ENCODE results near the gene BLOC1S4. TPM values are rescaled to one million over a fixed set of nuclear protein-coding genes. Genes with fewer than 3 reads are reported as not detected.

Gene BLOC1S4
- total RNA-seq, 2 donors from 2014 or later = 14.4 to 16.4 TPM

DNA sequence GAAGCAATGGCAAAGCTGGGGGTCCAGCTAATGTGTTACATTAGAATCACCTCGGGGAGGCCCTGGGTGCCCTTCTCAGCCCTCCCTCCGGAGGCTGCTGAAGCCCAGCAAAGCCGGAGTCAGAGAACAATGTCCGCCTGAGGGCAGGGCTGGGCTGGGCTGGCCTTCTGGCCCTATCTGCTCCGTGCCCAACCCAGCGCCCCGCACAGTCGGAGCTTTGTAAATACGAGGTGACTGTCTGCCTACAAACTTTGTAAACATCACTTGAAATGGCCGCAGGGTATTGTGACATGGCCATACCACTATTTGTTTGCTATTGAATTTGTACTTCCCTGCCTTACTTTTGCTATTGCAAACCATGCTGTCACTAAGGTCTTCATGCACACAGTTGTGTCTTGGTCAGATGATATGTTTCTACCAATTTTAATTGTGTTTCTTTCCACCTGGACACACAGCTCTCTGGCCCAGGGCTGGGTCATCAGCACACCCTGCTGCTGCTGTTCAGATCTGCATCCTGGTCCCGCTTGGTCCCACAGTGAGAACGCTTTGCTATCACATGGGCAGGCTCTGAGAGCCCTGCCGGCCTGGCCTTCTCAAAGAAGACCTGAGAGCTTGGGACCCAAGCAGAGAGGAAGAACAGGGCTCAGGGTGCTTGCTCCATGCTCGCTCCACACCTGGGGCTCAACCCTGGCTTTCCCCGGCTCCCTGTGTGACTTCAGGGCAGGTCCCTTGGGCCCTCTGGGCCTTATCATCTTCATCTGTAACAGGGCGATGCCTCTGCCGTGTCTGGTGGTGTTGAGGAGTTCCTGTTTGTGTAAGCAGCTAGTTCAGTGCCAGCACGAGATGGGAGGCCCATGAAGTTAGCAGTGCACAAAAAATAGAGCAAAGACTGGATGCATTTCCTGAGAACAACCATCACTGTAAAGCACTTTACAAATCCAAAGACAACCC lies 20.0 kb upstream of the BLOC1S4 start:
- Histone ChIP-seq H3K36me3 (no peaks in the 10 kb centered on the region), H3K9ac (ENCODE audit: low read depth in 2 of 2, low read length in 2 of 2) (peak overlapping the region in 1 of 2 donors; percentile 36), H3K27ac (peak overlapping the region; percentile 62), H3K4me1 (peaks cover 9% of the 10 kb centered on the region), H3K9me3 (no peaks in the 10 kb centered on the region), H3K4me3 (no peak overlapping the region), H3K27me3 (no peaks in the 10 kb centered on the region)
- intact Hi-C loops (cut with DNase I) = no loop called here
- peak; percentile 77 for DNase-seq
- TF ChIP-seq, protein P1, sequence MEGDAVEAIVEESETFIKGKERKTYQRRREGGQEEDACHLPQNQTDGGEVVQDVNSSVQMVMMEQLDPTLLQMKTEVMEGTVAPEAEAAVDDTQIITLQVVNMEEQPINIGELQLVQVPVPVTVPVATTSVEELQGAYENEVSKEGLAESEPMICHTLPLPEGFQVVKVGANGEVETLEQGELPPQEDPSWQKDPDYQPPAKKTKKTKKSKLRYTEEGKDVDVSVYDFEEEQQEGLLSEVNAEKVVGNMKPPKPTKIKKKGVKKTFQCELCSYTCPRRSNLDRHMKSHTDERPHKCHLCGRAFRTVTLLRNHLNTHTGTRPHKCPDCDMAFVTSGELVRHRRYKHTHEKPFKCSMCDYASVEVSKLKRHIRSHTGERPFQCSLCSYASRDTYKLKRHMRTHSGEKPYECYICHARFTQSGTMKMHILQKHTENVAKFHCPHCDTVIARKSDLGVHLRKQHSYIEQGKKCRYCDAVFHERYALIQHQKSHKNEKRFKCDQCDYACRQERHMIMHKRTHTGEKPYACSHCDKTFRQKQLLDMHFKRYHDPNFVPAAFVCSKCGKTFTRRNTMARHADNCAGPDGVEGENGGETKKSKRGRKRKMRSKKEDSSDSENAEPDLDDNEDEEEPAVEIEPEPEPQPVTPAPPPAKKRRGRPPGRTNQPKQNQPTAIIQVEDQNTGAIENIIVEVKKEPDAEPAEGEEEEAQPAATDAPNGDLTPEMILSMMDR (IDR thresholded peaks at IDR 0.05) = no peak

DNA sequence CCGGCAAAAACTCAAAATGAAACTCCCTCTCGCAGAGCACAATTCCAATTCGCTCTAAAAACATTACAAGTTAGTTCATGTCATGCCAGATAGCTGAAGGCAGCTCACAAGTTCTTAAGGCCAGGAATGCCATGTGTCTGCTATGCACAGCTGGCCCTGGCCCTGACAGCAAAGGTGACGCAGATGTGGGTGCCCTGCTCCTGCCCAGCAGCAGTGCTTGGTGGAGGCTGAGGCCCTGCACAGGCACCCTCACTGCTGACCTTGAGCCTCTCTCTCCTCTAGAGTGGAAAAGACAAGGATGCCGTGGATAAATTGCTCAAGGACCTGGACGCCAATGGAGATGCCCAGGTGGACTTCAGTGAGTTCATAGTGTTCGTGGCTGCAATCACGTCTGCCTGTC lies 19.4 kb upstream of the BLOC1S4 start:
- peak overlapping the region in 1 of 2 donors; percentile 24 for H3K9ac ChIP-seq (ENCODE audit: low read depth in 2 of 2, low read length in 2 of 2)
- no peak for DNase-seq
- no peak overlapping the region for H3K4me3 ChIP-seq
- H3K4me1 ChIP-seq = peaks cover 9% of the 10 kb centered on the region
- TF ChIP-seq, protein P1 (IDR thresholded peaks at IDR 0.05) = no peak
- no peaks in the 10 kb centered on the region for H3K9me3 ChIP-seq
- H3K36me3 ChIP-seq = no peaks in the 10 kb centered on the region
- intact Hi-C loops (cut with DNase I) = no loop called here
- no peaks in the 10 kb centered on the region for H3K27me3 ChIP-seq
- H3K27ac ChIP-seq = peak overlapping the region; percentile 62

DNA sequence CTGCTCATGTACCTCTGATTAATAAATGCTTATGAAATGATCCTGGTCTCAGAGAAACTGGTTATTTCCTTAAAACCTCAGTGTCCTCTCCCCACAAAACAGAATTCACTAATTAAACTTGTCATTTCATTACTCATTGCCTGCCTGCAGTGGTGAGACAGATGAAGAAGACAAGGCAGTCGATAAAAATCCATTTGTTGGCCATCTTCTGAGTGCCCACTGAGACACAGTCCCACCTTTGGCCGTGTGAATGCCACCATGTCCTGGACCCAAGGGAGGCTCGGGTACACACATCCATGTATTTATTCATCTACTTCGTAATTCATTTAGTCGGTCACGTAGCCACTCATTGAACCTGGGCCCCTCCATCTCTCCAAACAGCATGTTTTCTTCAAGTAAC lies 18.8 kb upstream of the BLOC1S4 start:
- H3K9me3 ChIP-seq = no peaks in the 10 kb centered on the region
- no peak for DNase-seq
- TF ChIP-seq, protein P1 (IDR thresholded peaks at IDR 0.05) = no peak
- peaks cover 9% of the 10 kb centered on the region for H3K4me1 ChIP-seq
- H3K27me3 ChIP-seq = no peaks in the 10 kb centered on the region
- H3K27ac ChIP-seq = no peak overlapping the region
- no peak overlapping the region for H3K9ac ChIP-seq (ENCODE audit: low read depth in 2 of 2, low read length in 2 of 2)
- intact Hi-C loops (cut with DNase I) = no loop called here
- H3K4me3 ChIP-seq = no peak overlapping the region
- H3K36me3 ChIP-seq = no peaks in the 10 kb centered on the region

DNA sequence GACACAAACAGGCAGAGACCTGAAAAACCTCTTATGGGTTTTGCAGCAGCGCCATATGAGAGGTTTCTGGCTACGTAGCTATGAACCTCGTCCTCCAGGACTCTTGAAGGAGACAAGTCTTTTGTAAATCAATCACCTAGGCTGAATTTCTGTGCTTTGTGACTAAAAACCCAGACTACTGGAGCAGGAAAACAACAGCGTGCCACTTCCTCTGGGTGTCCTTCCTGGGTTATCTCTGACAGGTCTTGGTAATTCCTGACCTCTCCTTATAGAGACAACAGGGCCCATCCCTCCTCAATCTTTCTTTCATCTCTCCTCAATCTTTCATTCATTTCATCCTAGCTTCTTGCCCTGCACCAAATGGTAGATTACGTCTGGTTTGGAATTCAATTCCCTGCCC lies 16.6 kb upstream of the BLOC1S4 start:
- Histone ChIP-seq H3K27me3 (no peaks in the 10 kb centered on the region), H3K27ac (no peak overlapping the region), H3K4me3 (no peak overlapping the region), H3K9ac (ENCODE audit: low read depth in 2 of 2, low read length in 2 of 2) (no peak overlapping the region), H3K4me1 (peaks cover 6% of the 10 kb centered on the region), H3K36me3 (no peaks in the 10 kb centered on the region), H3K9me3 (no peaks in the 10 kb centered on the region)
- TF ChIP-seq, protein P1 (IDR thresholded peaks at IDR 0.05) = no peak
- intact Hi-C loops (cut with DNase I) = no loop called here
- no peak for DNase-seq

DNA sequence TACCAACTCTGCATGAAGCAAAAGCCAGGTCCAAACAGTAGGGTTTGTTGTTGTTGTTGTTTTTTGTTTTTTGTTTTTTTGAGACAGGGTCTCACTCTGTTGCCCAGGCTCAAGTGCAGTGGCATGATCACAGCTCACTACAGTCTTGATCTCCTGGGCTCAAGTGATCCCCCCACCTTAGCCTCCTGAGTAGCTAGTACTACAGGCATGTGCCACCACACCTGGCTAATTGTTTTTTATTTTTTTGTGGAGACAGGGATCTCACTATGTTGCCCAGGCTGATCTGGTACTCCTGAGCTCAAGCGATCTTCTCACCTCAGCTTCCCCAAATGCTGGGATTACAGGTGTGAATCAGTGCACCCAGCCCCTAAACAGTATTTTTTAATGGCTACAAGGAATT lies 16.1 kb upstream of the BLOC1S4 start:
- no peak overlapping the region for H3K27ac ChIP-seq
- no peak overlapping the region for H3K9ac ChIP-seq (ENCODE audit: low read depth in 2 of 2, low read length in 2 of 2)
- intact Hi-C loops (cut with DNase I) = no loop called here
- no peaks in the 10 kb centered on the region for H3K9me3 ChIP-seq
- H3K27me3 ChIP-seq = no peaks in the 10 kb centered on the region
- peaks cover 5% of the 10 kb centered on the region for H3K4me1 ChIP-seq
- H3K36me3 ChIP-seq = no peaks in the 10 kb centered on the region
- TF ChIP-seq, protein P1 (IDR thresholded peaks at IDR 0.05) = no peak
- no peak for DNase-seq
- no peak overlapping the region for H3K4me3 ChIP-seq
